GM10266 (cell line): ENCODE data around the gene YPEL2.

ENCODE experiments used
- DNase-seq: peaks from one replicate; pipeline ENCODE4 v3.0.0; 2012; ENCODE audit errors: extremely low spot score
- CTCF ChIP-seq: IDR thresholded peaks from 2 replicates; pipeline ENCODE4 v1.5.1; 2012; ENCODE audit warnings: mild to moderate bottlenecking, low read depth; ENCODE audit not compliant: control insufficient read depth, insufficient read depth; ENCODE audit errors: missing control alignments

The YPEL2 gene

GRCh38 chr17:59361386-59361785, 29.9 kb downstream of the YPEL2 start:
- DNase-seq = no peak
- no peak for TF ChIP-seq CTCF

GRCh38 chr17:59361916-59362810, 30.7 kb downstream of the YPEL2 start:
- TF ChIP-seq CTCF = no peak
- DNase-seq = peak; percentile 34

GRCh38 chr17:59362811-59363205, 31.4 kb downstream of the YPEL2 start:
- DNase-seq = no peak
- TF ChIP-seq CTCF = no peak

- TF ChIP-seq CTCF = no peak
- DNase-seq = peak; percentile 33
Observed at GRCh38 chr17:59365383-59365981, 34.0 kb downstream of the YPEL2 start.

GRCh38 chr17:59366040-59366757, 34.7 kb downstream of the YPEL2 start:
- TF ChIP-seq CTCF = no peak
- DNase-seq = no peak

- DNase-seq = no peak
- no peak for TF ChIP-seq CTCF
Observed at GRCh38 chr17:59366773-59367656, 35.6 kb downstream of the YPEL2 start.
